ENCODE results near the gene NUDT4. TPM values are rescaled to one million over a fixed set of nuclear protein-coding genes. Genes with fewer than 3 reads are reported as not detected.

Gene NUDT4
- polyA plus RNA-seq, 2 of the 4 experiments (the other 2 are of a cell fraction), result 19.6 to 41.0 TPM

DNA sequence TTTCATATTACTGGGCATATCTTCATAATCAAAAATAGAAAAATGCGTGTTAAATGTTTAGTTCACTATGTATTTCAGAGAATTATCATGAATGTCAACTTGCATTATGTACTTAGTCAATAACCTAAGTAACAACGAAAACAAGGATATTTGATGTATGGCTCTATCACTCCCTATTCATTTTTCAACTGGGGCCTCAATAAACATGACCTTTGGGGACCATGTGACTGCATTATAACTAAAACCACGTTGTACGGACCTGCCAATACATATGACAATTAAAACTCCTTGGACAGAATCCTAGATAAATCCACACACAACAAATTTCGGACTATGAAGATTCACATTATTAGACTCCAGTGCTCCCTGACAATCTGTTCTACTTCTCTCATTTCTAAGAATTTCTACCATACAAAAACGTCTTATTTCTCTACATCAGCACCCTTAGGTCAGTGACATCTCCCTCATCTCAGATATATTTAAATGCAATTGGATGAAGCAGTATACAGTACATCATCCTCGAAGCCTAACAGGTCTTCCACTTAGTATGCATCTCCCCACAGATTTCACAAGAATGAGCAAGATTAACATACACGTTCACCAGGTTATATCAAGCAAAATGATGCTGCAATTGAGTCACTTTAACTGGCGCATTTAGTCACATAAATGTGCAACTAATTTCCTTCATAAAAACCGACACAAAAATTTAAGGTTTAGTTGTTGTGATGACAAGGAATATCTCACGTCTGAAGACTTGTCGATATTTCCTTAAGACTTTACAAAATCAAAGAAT lies 62.5 kb downstream of the NUDT4 start:
- POLR2A ChIA-PET, result no interaction called here
- DNase-seq (ENCODE audit: low read depth in 1 of 2, low spot score in 1 of 2) (peak in 1 of 2 experiments; percentile 10), FAIRE-seq (no peak), ATAC-seq (no peak)
- 15% methylated on average over 12 of the region's 12 CpGs for WGBS (ENCODE audit: missing lambda C conversion rate)
- no peaks in the 10 kb centered on the region for H3K9me3 ChIP-seq
- H3K4me2 ChIP-seq, result peak overlapping the region; percentile 75
- peak overlapping the region; percentile 99 for H3K4me3 ChIP-seq
- CTCF ChIA-PET, result no interaction called here
- peaks cover 41% of the 10 kb centered on the region for H3K4me1 ChIP-seq
- H3K27ac ChIP-seq, result peak overlapping the region; percentile 94 to 98
- no peak for TF ChIP-seq POLR2AphosphoS2 (conservative IDR thresholded peaks at IDR 0.05; ENCODE audit: low read length)
- TF ChIP-seq MAFK (IDR thresholded peaks at IDR 0.05; ENCODE audit: partially characterized antibody), result no peak
- TF ChIP-seq, protein P1, sequence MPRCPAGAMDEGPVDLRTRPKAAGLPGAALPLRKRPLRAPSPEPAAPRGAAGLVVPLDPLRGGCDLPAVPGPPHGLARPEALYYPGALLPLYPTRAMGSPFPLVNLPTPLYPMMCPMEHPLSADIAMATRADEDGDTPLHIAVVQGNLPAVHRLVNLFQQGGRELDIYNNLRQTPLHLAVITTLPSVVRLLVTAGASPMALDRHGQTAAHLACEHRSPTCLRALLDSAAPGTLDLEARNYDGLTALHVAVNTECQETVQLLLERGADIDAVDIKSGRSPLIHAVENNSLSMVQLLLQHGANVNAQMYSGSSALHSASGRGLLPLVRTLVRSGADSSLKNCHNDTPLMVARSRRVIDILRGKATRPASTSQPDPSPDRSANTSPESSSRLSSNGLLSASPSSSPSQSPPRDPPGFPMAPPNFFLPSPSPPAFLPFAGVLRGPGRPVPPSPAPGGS (IDR thresholded peaks at IDR 0.05), result no peak
- TF ChIP-seq GATA3 (IDR thresholded peaks at IDR 0.05; ENCODE audit: borderline replicate concordance), result no peak
- TF ChIP-seq EHF (CRISPR knock-in tag; IDR thresholded peaks at IDR 0.05), result no peak
- TF ChIP-seq TP53 (CRISPR knock-in tag; IDR thresholded peaks at IDR 0.05), result no peak
- TF ChIP-seq FOXS1 (CRISPR knock-in tag; IDR thresholded peaks at IDR 0.05), result no peak
- TF ChIP-seq MAZ (IDR thresholded peaks at IDR 0.05; ENCODE audit: borderline replicate concordance, low read depth, low read length), result no peak
- no peak for TF ChIP-seq BHLHE40 (IDR thresholded peaks at IDR 0.05; ENCODE audit: low read depth, low read length)
- TF ChIP-seq HOXB5 (CRISPR knock-in tag; IDR thresholded peaks at IDR 0.05), result no peak
- no peak for TF ChIP-seq RAD21 (conservative IDR thresholded peaks at IDR 0.05 in 1 of 2, IDR thresholded peaks at IDR 0.05 in 1 of 2)
- TF ChIP-seq, protein P2, sequence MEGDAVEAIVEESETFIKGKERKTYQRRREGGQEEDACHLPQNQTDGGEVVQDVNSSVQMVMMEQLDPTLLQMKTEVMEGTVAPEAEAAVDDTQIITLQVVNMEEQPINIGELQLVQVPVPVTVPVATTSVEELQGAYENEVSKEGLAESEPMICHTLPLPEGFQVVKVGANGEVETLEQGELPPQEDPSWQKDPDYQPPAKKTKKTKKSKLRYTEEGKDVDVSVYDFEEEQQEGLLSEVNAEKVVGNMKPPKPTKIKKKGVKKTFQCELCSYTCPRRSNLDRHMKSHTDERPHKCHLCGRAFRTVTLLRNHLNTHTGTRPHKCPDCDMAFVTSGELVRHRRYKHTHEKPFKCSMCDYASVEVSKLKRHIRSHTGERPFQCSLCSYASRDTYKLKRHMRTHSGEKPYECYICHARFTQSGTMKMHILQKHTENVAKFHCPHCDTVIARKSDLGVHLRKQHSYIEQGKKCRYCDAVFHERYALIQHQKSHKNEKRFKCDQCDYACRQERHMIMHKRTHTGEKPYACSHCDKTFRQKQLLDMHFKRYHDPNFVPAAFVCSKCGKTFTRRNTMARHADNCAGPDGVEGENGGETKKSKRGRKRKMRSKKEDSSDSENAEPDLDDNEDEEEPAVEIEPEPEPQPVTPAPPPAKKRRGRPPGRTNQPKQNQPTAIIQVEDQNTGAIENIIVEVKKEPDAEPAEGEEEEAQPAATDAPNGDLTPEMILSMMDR (IDR thresholded peaks at IDR 0.05), result no peak
- TF ChIP-seq MYC (IDR thresholded peaks at IDR 0.05; ENCODE audit: borderline replicate concordance, low read length), result no peak
- TF ChIP-seq, protein P3, sequence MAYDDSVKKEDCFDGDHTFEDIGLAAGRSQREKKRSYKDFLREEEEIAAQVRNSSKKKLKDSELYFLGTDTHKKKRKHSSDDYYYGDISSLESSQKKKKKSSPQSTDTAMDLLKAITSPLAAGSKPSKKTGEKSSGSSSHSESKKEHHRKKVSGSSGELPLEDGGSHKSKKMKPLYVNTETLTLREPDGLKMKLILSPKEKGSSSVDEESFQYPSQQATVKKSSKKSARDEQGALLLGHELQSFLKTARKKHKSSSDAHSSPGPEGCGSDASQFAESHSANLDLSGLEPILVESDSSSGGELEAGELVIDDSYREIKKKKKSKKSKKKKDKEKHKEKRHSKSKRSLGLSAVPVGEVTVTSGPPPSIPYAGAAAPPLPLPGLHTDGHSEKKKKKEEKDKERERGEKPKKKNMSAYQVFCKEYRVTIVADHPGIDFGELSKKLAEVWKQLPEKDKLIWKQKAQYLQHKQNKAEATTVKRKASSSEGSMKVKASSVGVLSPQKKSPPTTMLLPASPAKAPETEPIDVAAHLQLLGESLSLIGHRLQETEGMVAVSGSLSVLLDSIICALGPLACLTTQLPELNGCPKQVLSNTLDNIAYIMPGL (CRISPR knock-in tag; IDR thresholded peaks at IDR 0.05; ENCODE audit: borderline replicate concordance), result no peak
- no peak for TF ChIP-seq ZFP36 (IDR thresholded peaks at IDR 0.05; ENCODE audit: borderline replicate concordance, partially characterized antibody)
- no peak for TF ChIP-seq SMC3 (IDR thresholded peaks at IDR 0.05)

DNA sequence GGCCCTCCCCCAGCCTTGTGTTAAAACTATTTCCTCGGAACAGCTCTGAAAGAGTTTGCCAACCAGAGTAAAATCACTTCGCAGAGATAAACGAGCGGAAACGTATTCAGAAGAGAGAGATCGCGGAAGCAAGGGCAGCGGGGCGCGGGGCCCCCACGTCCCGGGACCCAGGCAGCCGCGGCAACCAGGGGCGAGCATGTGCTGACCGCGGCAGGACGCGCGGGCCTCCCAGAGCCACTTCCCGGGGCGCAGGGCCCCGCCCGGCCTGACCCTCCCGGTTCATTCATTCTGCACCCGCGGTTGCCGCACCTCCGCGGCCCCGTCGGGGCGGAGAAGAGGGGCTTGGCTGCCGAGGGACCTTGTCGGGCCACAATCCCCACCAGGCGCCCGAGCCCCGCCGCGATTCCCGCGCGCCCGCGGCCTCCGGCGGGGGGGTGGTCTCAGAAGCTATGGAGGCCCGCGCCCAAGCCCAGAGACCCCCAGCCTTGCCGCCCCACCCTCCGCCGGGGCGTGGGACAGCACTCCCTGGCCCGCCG lies 63.4 kb downstream of the NUDT4 start:
- FAIRE-seq (no peak), ATAC-seq (peak; percentile 8 to 25; a peak in 2 of 6 replicates), DNase-seq (ENCODE audit: low read depth in 1 of 2, low spot score in 1 of 2) (peak; percentile 20 to 23)
- Histone ChIP-seq H3K4me2 (peak overlapping the region; percentile 75), H3K27ac (peak overlapping the region; percentile 94 to 98), H3K4me1 (peaks cover 34% of the 10 kb centered on the region), H3K4me3 (peak overlapping the region; percentile 99), H3K9me3 (no peaks in the 10 kb centered on the region)
- ChIA-PET CTCF (interaction anchor here (1.5 to 4.9 kb wide), 2 partner anchors 26 to 661 kb away, joined by 5 to 16 read pairs; partner anchors contain the start of gene MRPL42), POLR2A (interaction anchor here (1.3 kb wide), 1 partner anchor 26 kb away, joined by 6 read pairs; the partner anchor contains the start of gene MRPL42)
- WGBS (ENCODE audit: missing lambda C conversion rate), result 0% methylated on average over 7 of the region's 55 CpGs
- TF ChIP-seq ZFP36 (IDR thresholded peaks at IDR 0.05; ENCODE audit: borderline replicate concordance, partially characterized antibody), result no peak
- TF ChIP-seq RARB (CRISPR knock-in tag; IDR thresholded peaks at IDR 0.05), result no peak
- no peak for TF ChIP-seq JUN (IDR thresholded peaks at IDR 0.05)
- TF ChIP-seq, protein P4, sequence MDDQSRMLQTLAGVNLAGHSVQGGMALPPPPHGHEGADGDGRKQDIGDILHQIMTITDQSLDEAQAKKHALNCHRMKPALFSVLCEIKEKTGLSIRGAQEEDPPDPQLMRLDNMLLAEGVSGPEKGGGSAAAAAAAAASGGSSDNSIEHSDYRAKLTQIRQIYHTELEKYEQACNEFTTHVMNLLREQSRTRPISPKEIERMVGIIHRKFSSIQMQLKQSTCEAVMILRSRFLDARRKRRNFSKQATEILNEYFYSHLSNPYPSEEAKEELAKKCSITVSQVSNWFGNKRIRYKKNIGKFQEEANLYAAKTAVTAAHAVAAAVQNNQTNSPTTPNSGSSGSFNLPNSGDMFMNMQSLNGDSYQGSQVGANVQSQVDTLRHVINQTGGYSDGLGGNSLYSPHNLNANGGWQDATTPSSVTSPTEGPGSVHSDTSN (IDR thresholded peaks at IDR 0.05), result no peak
- TF ChIP-seq FOXS1 (CRISPR knock-in tag; IDR thresholded peaks at IDR 0.05), result no peak
- TF ChIP-seq, protein P5, sequence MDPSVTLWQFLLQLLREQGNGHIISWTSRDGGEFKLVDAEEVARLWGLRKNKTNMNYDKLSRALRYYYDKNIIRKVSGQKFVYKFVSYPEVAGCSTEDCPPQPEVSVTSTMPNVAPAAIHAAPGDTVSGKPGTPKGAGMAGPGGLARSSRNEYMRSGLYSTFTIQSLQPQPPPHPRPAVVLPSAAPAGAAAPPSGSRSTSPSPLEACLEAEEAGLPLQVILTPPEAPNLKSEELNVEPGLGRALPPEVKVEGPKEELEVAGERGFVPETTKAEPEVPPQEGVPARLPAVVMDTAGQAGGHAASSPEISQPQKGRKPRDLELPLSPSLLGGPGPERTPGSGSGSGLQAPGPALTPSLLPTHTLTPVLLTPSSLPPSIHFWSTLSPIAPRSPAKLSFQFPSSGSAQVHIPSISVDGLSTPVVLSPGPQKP (IDR thresholded peaks at IDR 0.05; ENCODE audit: low read depth, low read length), result no peak
- TF ChIP-seq TFCP2L1 (CRISPR knock-in tag; IDR thresholded peaks at IDR 0.05), result no peak
- TF ChIP-seq RCOR1 (IDR thresholded peaks at IDR 0.05; ENCODE audit: low read depth, low read length), result no peak
- TF ChIP-seq ZC3H11A (IDR thresholded peaks at IDR 0.05), result no peak
- TF ChIP-seq EHMT2 (IDR thresholded peaks at IDR 0.05; ENCODE audit: low read depth), result no peak
- TF ChIP-seq, protein P6, sequence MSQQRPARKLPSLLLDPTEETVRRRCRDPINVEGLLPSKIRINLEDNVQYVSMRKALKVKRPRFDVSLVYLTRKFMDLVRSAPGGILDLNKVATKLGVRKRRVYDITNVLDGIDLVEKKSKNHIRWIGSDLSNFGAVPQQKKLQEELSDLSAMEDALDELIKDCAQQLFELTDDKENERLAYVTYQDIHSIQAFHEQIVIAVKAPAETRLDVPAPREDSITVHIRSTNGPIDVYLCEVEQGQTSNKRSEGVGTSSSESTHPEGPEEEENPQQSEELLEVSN (IDR thresholded peaks at IDR 0.05; ENCODE audit: borderline replicate concordance, low read depth), result no peak
- TF ChIP-seq, protein P1 (IDR thresholded peaks at IDR 0.05), result no peak
